HL-60 (cell line): ENCODE measurements around the gene SELENOH.

Experiments used
- CTCF ChIP-seq: IDR thresholded peaks from one replicate; pipeline ENCODE4 v1.5.1; 2011; ENCODE audit warnings: low read length, control low read depth, inconsistent platforms; ENCODE audit not compliant: insufficient read depth
- GABPA ChIP-seq: IDR thresholded peaks from 2 replicates; pipeline ENCODE4 v1.6.1; 2012; ENCODE audit warnings: low read depth
- POLR2AphosphoS5 ChIP-seq: IDR thresholded peaks from 2 replicates; pipeline ENCODE4 v1.6.1; 2012; ENCODE audit warnings: low read depth
- SPI1 ChIP-seq: IDR thresholded peaks from 2 replicates; pipeline ENCODE4 v1.6.1; 2012; ENCODE audit warnings: low read depth, mild to moderate bottlenecking, borderline replicate concordance
- TF ChIP-seq, protein P1 (sequence below): IDR thresholded peaks from 2 replicates; pipeline ENCODE4 v1.6.1; 2012; ENCODE audit warnings: low read depth; ENCODE audit not compliant: insufficient replicate concordance

DNA sequence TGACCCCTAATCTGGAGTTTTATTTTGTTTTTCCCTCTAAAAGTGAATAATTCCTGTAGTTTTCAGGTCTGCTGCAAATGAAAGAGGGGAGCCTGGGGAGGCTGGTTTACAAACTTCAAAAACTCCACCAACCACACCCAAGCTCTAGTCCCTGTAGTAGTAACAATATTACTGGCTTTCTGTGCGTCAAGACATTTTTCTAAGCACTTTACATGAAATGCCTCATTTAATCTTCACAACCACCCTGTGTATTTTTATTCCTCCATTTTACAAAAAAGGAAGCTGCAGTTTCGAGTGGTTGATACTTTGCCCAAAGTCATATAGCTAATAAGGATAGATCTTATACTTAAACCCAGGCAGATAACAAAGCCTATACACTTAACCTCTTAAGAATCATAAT, 43.8 kb downstream of the SELENOH start:
- TF ChIP-seq CTCF = no peak
- TF ChIP-seq SPI1 = no peak
- TF ChIP-seq POLR2AphosphoS5 = no peak
- TF ChIP-seq, protein P1, sequence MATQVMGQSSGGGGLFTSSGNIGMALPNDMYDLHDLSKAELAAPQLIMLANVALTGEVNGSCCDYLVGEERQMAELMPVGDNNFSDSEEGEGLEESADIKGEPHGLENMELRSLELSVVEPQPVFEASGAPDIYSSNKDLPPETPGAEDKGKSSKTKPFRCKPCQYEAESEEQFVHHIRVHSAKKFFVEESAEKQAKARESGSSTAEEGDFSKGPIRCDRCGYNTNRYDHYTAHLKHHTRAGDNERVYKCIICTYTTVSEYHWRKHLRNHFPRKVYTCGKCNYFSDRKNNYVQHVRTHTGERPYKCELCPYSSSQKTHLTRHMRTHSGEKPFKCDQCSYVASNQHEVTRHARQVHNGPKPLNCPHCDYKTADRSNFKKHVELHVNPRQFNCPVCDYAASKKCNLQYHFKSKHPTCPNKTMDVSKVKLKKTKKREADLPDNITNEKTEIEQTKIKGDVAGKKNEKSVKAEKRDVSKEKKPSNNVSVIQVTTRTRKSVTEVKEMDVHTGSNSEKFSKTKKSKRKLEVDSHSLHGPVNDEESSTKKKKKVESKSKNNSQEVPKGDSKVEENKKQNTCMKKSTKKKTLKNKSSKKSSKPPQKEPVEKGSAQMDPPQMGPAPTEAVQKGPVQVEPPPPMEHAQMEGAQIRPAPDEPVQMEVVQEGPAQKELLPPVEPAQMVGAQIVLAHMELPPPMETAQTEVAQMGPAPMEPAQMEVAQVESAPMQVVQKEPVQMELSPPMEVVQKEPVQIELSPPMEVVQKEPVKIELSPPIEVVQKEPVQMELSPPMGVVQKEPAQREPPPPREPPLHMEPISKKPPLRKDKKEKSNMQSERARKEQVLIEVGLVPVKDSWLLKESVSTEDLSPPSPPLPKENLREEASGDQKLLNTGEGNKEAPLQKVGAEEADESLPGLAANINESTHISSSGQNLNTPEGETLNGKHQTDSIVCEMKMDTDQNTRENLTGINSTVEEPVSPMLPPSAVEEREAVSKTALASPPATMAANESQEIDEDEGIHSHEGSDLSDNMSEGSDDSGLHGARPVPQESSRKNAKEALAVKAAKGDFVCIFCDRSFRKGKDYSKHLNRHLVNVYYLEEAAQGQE = no peak
- no peak for TF ChIP-seq GABPA
